ENCODE results near the gene AFAP1L2.

GRCh38 chr10:114384181-114384580 is 20.1 kb downstream of the AFAP1L2 start:
- no peak for TF ChIP-seq CTCF (IDR thresholded peaks at IDR 0.05; ENCODE audit: poor library complexity, severe bottlenecking)
- TF ChIP-seq EP300 (conservative IDR thresholded peaks at IDR 0.05; ENCODE audit: poor library complexity, severe bottlenecking), result no peak
- no peak for TF ChIP-seq EZH2 (IDR thresholded peaks at IDR 0.05; ENCODE audit: borderline replicate concordance, insufficient read depth, low read length, poor library complexity, severe bottlenecking)
- TF ChIP-seq REST (IDR thresholded peaks at IDR 0.05; ENCODE audit: borderline replicate concordance), result no peak
- no peak for TF ChIP-seq TAF1 (IDR thresholded peaks at IDR 0.05; ENCODE audit: low read depth)
- no peak for TF ChIP-seq POLR2AphosphoS5 (IDR thresholded peaks at IDR 0.05)
- no peak for TF ChIP-seq RAD21 (conservative IDR thresholded peaks at IDR 0.05)
- no peak for TF ChIP-seq SMC3 (conservative IDR thresholded peaks at IDR 0.05; ENCODE audit: poor library complexity)

Measured in neural cell (in vitro differentiated cells).